AG20443 (cell line): ENCODE measurements around the gene RBL2.
"Not testable (repeated sequence)": the region's sequence is repeated elsewhere in the genome, so short reads cannot be mapped to it uniquely, and the experiment has no call there.

ENCODE experiments used
- DNase-seq: peaks from one replicate; pipeline ENCODE4 v3.0.0; 2012; ENCODE audit warnings: low spot score, mixed read lengths

RBL2 gene

DNA sequence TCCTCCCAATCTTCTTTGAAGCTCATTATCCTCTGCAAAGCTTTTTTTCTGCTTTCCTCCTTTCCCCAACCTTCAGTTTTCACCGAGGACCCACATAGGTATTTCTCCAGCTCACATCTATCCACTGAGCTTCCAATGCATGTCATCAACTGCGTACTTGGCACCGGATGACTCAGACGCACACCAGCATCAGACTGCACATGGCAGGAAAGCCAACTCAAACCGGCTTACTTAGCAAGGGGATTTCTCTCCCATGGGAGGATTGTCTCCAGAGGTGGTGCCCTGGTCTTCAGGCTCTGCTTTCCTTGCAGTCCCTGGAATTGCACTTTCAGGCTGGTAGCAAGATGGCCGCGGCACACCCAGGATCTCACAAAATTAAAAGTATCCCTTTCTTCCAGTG lies 70.4 kb downstream of the RBL2 start:
- DNase-seq, result no peak

DNA sequence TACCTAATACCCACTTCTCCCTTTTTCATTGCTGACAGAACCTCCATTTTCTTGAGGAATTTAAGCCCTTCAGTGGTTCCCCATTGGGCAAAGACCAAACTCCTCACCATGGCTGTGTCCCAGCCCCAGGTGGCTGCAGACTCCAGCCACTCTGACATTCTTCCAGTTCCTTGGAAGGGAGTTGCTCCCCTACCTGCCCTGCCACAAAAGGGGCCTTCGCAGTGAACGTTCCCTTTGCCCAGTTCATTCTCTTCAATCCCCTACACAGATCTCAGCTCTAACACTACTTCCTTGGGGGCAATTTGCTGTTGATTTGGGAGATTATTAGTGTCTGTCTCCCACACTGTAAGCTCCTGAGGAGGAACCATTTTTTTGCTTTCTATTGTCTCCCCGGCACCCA lies 72.0 kb downstream of the RBL2 start:
- no peak for DNase-seq

DNA sequence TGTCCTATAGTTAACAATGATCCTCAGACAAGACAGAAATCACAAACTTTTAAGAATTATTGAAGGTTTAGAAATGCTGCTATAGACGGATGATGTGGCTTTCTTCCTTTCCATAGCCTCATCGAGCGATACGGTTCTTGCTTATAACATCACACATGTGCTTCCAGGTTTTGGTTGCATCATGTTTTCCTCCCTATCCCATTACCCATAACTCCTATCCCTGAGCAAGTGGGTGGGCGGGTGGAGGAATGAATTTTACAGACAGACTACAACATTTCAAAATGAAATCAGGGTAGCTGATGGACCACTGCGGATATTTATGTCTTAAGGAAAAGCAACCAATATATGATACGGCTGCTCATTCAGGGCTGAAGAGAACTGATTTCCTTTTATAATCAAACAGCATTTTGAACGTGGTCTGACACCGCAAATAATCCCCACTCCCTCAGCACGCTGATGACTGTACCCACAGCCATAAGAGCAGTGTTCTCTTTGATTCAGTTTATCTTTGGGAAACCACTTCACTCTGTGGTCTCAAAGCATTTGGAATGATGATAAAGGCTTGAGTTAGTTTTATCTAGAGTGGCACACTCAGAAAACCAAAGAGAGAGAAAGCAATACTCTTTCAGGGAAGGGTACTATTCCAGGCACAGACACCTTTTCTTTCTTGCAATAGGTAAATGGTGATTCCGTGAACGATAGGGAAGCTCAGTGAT lies 73.4 kb downstream of the RBL2 start:
- no peak for DNase-seq

DNA sequence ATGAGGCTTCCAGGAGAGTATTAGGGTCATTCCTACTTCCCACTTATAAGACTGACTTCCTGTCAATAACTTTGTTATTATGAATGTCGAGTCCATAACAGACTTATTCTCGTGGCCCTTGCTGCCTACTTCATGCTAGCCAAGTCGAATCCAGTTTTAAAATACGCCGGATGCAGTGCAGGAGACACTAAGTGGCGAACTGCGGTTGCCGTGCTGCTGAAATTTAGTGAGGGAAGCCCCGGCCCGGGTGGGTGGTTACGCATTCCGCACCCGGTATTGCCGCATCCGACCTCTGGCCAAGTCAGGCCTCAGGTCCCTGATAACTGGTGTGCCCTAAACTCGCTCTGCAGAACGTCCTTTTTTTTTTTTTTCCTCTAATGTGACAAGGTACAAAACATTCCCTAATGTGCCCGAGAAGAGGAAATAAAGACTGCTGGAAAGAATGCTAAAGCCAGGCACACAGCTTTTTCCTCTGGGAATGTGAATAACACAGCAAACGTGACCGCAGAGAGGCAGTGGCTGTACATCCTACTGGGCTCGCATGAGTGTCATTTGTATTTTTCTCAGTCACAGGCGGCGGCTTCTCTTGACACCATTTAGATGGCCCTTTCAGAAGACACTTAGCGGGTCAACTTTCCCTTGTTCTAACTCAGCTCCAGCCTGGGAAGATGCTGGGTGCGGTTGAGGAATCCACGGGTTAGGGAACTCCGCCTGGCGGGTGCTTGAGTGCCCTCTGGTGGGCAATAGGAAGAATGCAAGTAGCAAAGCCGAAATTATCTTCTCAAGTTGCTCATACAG lies 75.8 kb downstream of the RBL2 start:
- DNase-seq, result peak; percentile 89

DNA sequence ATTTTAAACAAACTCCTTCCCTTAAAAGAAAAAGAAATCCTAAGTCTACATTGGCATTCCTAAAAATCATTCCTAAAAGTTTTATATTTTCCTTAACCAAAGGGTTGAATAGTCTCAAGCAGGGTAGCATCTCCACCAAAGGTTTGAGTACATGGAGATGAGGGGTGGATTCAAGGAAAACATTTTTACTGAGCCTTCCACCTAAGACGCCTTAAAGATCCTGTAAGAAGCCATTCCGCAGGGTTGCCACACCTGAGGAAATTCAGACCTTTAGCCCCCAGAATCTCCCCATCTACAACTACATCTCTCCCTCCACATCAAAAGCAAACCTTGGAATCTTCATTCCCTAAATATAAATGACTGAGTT lies 76.4 kb downstream of the RBL2 start:
- no peak for DNase-seq

DNA sequence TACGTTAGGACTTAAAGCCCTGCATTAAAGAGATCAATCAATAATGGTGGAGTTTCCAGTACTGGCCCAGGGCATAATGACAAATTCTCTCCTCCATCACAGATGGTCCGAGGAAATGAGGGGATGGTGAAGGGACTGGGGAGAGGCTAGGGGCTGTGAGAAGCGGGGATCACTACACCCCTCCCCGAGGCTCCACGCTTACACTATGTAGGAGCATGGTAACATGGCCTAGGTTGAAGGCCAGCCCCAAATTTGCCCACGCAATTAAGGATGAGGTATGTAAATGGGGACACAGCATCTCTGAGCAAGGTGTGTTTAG lies 76.8 kb downstream of the RBL2 start:
- no peak for DNase-seq

DNA sequence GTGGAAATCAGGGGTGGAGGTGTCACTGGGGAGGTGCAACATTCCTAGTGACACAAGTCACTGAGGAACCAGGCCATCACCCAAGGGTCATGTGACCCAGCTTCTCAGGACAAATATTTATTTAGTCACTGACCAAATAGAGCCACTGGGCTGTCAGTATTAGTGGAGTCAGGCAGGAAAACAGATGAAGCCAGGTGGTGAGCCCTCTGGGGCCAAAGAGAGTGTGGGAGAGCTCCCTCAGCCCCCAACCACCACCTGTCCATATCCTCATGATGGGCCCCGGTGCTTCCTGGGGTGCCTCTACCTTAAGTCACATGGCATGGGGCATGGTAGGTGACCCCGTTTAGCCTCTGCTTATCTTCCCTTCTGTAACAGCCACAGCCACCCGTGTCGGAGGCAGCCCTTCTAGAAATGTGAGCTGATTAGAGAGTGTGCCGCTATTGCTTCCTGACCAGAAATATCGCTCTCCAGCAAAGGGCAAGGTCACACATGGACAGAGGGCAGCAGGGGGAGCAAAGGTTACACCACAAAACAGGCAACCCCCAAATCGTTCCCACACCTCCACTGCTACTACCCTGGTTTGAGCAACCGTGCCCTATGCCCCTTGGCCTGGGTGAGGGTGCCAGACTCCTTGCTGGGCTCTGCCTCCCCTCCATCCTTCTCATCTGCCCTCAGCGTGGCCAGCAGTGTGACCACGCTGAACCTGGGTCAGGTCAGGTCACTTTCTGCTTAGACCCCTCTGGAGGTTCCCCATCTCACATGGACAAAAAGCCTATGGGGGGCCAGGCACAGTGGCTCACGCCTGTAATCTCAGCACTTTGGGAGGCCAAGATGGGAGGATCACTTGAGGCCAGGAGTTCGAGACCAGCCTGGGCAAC lies 77.4 kb downstream of the RBL2 start:
- no peak for DNase-seq

DNA sequence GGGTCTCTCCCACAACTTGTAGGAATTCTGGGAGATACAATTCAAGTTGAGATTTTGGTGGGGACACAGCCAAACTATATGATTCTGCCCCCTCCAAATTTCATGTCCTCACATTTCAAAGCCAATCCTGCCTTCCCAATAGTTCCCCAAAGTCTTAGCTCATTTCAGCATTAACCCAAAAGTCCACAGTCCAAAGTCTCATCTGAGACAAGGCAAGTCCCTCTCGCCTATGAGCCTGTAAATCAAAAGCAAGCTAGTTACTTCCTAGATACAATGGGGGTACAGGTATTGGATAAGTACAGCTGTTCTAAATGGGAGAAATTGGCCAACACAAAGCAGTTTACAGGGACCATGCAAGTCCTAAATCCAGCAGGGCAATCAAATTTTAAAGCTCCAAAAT lies 78.5 kb downstream of the RBL2 start:
- DNase-seq, result not testable (repeated sequence)

DNA sequence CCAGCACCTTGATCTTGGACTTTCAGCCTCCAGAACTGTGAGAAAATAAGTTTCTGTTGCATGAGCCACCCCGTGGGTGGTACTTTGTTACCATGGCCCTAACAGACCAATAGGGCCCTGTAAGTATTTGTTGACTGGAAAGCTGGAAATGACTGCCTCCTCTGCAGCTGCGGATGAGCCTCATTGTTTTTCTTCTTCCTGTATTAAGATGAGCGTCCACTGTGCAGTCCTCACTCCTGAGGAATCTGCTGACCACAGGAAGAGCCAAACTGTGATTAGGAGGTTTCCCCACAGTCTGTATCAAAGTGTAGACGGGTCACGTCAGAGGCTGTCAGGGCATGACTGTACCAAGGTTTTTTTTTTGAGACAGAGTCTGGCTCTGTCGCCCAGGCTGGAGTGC lies 81.0 kb downstream of the RBL2 start:
- no peak for DNase-seq

DNA sequence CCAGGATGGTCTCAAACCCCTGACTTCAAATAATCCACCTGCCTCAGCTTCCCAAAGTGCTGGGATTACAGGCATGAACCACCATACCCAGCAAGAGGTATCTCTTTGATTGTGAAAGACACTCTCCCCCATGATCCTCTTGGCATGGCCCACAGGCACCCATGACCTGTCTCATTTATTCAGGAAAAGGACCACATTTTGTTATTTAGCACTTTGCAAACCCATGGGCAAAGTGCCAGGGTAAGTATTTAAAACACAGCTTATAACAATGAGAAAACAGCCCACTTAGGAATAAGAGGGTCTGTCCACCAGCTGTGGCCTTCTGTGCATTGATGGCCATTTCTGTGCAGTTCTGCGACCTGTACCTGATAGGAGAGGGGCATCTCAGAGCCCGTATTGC lies 81.5 kb downstream of the RBL2 start:
- DNase-seq, result no peak

DNA sequence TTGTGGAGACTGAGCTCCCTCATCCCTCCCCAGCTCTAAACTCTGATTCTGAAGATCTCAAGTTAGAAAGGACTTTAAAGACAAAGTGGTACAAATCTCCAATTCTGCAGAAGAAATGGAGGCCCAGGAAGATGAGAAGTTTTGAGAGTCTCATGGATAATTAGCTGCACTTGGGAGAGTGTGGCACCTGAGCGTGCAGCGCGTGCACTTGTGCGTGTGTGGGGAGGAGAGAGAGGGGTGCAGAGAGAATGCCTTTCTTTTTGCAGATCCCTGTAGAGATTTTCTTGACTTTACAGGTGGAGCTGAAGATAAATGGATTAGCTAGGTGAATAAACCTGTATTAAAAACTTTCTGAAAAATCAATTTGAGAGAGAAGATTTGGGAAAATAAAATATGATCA lies 83.6 kb downstream of the RBL2 start:
- no peak for DNase-seq

DNA sequence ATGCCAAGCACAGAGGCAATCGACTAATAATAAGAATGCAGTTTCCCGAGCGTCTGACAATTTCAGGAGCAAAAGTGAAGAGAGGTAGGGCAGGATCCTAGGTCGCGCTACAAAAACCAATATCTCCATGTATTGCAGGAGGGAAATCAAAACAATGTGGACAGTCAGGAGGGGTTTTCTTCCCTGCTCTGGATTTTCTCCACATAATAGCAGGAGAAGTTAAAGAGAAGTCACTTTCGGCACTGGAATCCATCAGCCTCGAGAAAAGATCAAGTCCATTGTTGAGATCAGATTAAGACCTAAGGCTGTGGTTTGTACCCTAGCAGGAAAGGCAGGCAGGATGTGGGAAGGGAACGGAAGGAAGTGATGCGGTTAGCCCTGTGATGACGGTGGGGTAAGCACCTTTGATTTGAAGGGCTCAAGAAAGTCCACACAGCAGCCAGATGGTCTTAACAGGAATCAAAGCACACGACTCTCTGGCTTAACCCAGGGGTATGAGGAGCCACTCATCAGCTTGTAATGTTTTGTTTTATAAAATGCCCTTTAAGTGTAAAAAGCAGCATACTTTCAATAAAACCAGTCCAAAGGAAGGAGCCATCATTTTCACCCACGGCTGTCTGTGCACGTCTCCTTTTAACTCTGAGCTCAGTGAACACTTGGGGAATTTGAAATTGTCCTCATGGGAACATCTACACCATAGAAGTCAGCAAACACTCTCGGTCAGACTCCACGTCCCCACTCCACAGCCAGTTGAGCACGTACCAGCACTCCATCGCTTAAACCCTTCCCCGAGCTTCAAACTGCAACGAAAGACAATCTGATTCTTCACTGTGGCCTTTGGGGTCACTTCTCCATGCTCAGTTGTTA lies 84.5 kb downstream of the RBL2 start:
- DNase-seq, result no peak

DNA sequence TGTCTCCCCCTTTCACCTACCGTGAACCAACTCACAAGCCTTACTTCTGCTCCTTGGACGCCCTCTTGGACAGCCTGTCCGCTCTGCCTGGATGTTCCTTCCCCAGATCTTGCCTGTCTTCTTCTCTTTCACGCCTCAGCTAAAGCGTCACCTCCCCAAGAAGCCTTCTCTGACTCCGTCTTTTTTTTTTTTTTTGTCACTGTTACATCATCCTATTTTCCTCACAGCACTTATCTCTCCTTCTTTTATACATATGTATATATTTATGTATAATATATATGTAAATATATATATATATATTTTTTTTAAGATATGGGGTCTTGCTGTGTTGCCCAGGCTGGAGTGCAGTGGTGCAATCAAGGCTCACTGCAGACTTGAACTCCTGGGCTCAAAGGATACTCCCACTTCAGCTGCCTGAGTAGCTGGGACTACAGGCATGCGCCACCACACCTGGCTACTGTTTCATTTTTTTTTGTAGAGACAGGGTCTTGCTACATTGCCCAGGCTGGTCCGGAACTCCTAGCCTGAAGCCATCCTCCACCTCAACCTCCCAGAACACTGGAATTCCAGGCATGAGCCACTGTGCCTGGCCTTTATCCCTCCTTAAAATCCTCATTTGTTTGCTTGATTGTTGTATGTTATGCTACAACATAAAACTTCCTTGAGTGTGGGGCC lies 85.3 kb downstream of the RBL2 start:
- DNase-seq, result no peak

DNA sequence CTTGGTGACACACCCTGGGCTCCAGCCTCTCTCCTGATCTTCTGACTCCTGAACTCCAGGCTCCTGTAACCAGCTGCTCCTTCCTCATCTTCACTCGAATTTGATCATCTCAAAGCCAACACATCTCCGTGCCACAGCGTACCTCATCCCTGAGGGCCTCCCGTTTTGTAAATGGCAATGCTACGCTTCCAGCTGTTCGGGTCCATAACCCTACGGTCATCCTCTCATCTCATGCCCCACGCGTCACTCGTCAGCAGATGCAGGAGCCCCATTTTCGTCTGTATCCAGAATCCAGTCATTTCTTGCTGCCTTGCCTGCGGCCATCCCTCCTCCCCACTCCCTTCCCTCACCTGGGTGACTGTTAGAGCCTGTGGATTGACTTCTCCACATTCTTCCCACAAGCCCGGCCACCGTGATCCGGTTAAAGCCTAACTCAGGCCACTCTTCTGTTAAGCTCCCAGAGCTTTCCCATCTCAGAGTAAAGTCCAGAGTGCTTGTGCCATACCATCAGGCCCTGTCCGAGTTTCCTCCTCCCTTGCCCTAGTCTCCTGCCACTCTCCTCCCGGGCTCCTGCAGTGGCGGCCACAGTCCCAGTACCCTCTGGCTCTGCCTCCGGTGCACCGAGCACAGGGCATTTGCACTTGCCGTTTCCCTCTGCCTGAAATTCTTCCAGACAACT lies 89.0 kb downstream of the RBL2 start:
- DNase-seq, result no peak

DNA sequence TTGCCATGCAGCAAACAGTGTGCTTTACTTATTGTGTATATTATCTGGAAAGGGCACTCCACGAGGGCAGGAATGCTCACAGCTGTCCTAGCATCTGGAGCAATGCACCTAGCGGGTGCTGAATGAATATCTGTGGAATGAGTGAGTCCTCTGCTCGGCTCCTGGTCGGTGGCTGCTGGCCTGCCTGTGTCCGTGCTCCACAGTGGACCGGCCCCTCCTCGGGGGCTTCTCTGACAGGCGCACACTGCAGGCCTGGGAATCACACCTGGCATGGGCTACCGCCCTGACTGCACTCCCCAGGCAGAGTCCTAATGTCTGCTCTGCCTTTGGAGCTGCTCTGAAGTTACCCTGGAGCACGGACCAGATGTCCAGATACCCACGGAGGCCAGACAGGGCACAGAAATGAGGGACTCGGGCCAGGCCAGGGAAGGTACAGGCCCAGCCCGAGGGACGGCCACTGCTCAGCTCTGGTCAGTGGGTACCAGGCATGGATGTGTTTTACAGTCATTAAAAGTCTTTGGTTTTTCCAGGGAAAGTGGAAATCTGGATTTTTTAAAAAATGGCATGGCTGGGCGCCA lies 89.8 kb downstream of the RBL2 start:
- DNase-seq, result no peak

DNA sequence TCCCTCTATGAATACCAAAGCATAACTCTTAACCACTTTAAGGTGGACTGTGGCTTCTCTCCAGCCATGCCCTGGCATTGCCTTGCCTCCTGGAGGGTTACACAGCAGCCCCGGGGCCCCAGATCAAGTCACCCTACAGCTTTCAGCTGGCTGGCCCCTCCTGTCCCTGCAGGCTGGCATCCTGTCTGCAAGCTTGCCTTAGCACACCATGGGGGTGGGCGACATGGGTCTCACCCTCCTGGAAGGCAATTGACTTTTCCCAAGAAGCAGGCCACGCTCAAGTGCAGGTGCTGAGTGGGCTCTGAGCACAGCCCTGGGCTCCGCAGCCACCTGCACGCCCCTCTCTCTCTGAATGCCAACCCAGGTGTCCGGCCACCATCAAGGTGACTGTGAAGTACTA lies 94.5 kb downstream of the RBL2 start:
- DNase-seq, result no peak

DNA sequence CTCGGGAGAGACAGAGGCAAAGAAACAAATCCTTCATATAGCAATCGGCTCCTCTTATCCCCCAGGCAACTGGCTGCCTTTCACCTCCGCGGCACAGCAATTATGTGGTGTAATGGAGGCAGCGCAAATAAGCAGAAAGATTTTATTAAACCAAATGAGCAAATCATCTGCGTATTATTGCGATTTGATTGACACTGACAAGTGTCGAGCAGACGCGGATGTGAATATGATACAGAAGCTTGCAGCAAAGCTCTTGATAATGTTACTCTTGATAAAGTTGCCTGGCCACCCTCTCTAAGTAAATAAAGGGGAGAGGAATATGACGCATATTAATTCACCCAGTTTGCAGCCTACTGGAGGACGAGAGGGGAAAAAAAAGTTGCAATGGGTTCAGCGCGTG lies 95.2 kb downstream of the RBL2 start:
- DNase-seq, result no peak

DNA sequence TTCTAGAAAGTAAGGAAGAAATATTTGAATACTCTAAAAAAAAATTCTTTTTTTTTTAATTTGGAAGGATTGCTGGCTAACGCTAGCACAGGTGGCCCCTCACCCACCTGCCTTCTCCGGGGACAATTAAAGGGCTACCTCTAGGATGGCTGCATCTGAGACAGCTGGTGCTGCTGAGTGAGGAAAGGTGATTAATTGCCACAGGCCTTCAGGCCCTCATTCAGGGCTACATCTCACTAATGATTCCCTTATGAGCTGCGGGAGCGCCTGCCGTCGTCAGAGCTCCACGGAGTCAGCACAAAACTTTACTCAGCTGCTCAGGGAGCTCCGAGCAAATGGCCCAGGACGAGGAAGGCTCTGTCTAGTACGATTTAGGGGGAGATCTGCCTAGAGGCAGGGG lies 95.8 kb downstream of the RBL2 start:
- DNase-seq, result no peak

DNA sequence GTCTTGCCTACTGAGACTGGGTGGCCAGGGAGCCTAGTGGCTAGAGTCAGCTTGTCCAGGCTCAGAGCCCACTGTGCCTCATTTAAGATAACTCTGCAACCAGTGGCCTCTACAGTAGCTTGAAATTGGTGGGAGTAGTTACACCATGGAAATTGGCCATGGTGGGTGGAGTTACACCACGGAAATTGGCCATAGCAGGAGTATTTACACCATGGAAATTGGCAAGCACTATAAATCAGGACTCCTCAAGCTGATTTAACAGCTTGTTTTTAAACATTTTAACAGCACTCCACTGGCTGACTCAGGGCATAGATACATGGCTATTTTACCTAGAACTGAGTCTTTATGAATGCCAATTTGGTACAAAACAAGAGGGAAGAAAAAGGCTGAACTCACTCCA lies 96.5 kb downstream of the RBL2 start:
- DNase-seq, result no peak

DNA sequence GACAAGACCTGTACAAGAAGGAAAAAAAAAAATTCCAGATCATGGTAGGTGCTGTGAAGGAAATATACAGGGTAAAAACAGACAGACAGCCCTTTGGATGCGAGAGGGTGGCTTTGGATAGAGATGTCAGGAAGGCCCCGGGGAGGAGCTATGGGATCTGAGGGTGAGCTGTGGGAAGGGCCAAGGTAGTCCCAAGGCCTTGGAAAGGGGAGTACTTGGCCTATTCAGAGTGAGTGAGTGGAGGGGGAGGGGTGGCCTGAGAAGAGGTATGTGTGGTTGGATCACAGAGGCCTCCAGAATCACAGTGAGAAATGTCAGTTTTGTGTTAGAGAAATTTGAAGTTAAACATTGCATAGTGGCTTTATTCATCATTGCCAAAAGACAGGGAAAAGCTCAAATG lies 99.9 kb downstream of the RBL2 start:
- DNase-seq, result no peak

DNA sequence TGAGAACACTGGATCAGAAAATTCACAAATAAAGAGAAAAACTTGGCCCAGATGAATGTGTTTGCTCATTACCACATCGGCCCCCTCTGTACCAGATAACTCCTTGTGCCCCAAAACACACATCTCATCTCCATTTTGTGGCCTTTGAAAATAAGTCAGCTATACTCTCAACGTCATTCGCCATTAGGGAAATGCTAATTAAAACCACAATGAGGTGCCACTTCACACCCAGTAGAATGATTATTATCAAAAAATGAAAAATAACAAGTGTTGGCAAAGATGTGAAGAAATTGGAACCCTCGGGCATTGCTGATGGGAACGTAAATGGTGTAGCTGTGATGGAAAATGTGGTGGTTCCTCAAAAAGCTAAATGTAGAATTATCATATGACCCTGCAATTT lies 103.4 kb downstream of the RBL2 start:
- no peak for DNase-seq
